SK-N-SH treated with all-trans-retinoic acid at 6 μM for 48 hours (cell line): ENCODE measurements around the gene ROMO1.
"Not testable (repeated sequence)": the region's sequence is repeated elsewhere in the genome, so short reads cannot be mapped to it uniquely, and the experiment has no call there.

ENCODE experiments used
- ATAC-seq: fragments of 200-7000 bp; cut with Tn5 transposase; 3 replicates; pipeline ENCODE4 v1.9.1; 2020; ENCODE audit warnings: mild to moderate bottlenecking, moderate library complexity
- ARNTL ChIP-seq: fragments of 450-650 bp; formaldehyde crosslinking; IDR thresholded peaks from 2 replicates; pipeline ENCODE4 v1.5.0; 2020; ENCODE audit warnings: low read depth, mild to moderate bottlenecking, moderate library complexity, borderline replicate concordance
- BACH2 ChIP-seq: fragments of 250-450 bp; sonication (Bioruptor Pico); IDR thresholded peaks from 2 replicates; pipeline ENCODE4 v1.9.0; 2021; ENCODE audit warnings: mild to moderate bottlenecking, borderline replicate concordance
- CREB5 ChIP-seq: fragments of 250-450 bp; sonication (Bioruptor Pico); IDR thresholded peaks from 2 replicates; pipeline ENCODE4 v1.5.1; 2020; ENCODE audit warnings: low read depth, mild to moderate bottlenecking, moderate library complexity
- CSDC2 ChIP-seq: fragments of 250-450 bp; sonication (Bioruptor Pico); IDR thresholded peaks from 2 replicates; pipeline ENCODE4 v1.5.0; 2020; ENCODE audit warnings: mild to moderate bottlenecking, moderate library complexity
- CSRNP3 ChIP-seq: fragments of 250-450 bp; sonication (Bioruptor Pico); IDR thresholded peaks from 2 replicates; pipeline ENCODE4 v1.5.1; 2021; ENCODE audit warnings: mild to moderate bottlenecking, moderate library complexity
- ESRRG ChIP-seq: fragments of 250-450 bp; sonication (Bioruptor Pico); IDR thresholded peaks from 2 replicates; pipeline ENCODE4 v1.6.1; 2021; ENCODE audit warnings: mild to moderate bottlenecking
- GLIS3 ChIP-seq: fragments of 250-450 bp; sonication (Bioruptor Pico); IDR thresholded peaks from 2 replicates; pipeline ENCODE4 v1.5.0; 2020; ENCODE audit warnings: mild to moderate bottlenecking, moderate library complexity
- ISL1 ChIP-seq: fragments of 250-450 bp; sonication (Bioruptor Pico); IDR thresholded peaks from 2 replicates; pipeline ENCODE4 v2.1.2; 2022; ENCODE audit warnings: mild to moderate bottlenecking, moderate library complexity
- OSR1 ChIP-seq: fragments of 250-450 bp; sonication (Bioruptor Pico); IDR thresholded peaks from 2 replicates; pipeline ENCODE4 v1.8.0; 2022; ENCODE audit warnings: moderate library complexity, mild to moderate bottlenecking, inconsistent platforms
- PATZ1 ChIP-seq: fragments of 250-450 bp; sonication (Bioruptor Pico); IDR thresholded peaks from 2 replicates; pipeline ENCODE4 v1.8.0; 2020; ENCODE audit warnings: mild to moderate bottlenecking, moderate library complexity, borderline replicate concordance
- POU6F1 ChIP-seq: fragments of 250-450 bp; sonication (Bioruptor Pico); IDR thresholded peaks from 2 replicates; pipeline ENCODE4 v1.8.0; 2021; ENCODE audit warnings: low read depth, mild to moderate bottlenecking, moderate library complexity, borderline replicate concordance
- PPARA ChIP-seq: fragments of 250-450 bp; sonication (Bioruptor Pico); IDR thresholded peaks from 2 replicates; pipeline ENCODE4 v1.5.0; 2020; ENCODE audit warnings: mild to moderate bottlenecking, borderline replicate concordance
- RARB ChIP-seq: fragments of 250-450 bp; sonication (Bioruptor Pico); IDR thresholded peaks from 2 replicates; pipeline ENCODE4 v1.8.0; 2021; ENCODE audit warnings: mild to moderate bottlenecking, moderate library complexity
- SNAI2 ChIP-seq: fragments of 250-450 bp; sonication (Bioruptor Pico); IDR thresholded peaks from 2 replicates; pipeline ENCODE4 v1.5.0; 2020; ENCODE audit warnings: mild to moderate bottlenecking, moderate library complexity
- TSHZ2 ChIP-seq: fragments of 250-450 bp; sonication (Bioruptor Pico); IDR thresholded peaks from 2 replicates; pipeline ENCODE4 v1.5.0; 2020; ENCODE audit warnings: mild to moderate bottlenecking, moderate library complexity
- ZC3H10 ChIP-seq: fragments of 250-450 bp; sonication (Bioruptor Pico); IDR thresholded peaks from 2 replicates; pipeline ENCODE4 v1.5.1; 2021; ENCODE audit warnings: mild to moderate bottlenecking, moderate library complexity
- ZFP3 ChIP-seq: fragments of 250-450 bp; sonication (Bioruptor Pico); IDR thresholded peaks from 2 replicates; pipeline ENCODE4 v1.5.0; 2020; ENCODE audit warnings: mild to moderate bottlenecking, moderate library complexity
- ZFP30 ChIP-seq: fragments of 450-650 bp; formaldehyde crosslinking; IDR thresholded peaks from 2 replicates; pipeline ENCODE4 v1.5.0; 2022; ENCODE audit warnings: mild to moderate bottlenecking, moderate library complexity
- ZNF565 ChIP-seq: fragments of 450-650 bp; formaldehyde crosslinking; conservative IDR thresholded peaks from 2 replicates; pipeline ENCODE4 v1.5.0; 2020; ENCODE audit warnings: low read depth, mild to moderate bottlenecking, moderate library complexity
- ZNF70 ChIP-seq: fragments of 450-650 bp; formaldehyde crosslinking; IDR thresholded peaks from 2 replicates; pipeline ENCODE4 v1.5.0; 2020; ENCODE audit warnings: mild to moderate bottlenecking, moderate library complexity
- ZNF8 ChIP-seq: fragments of 450-650 bp; formaldehyde crosslinking; IDR thresholded peaks from 2 replicates; pipeline ENCODE4 v1.5.0; 2020; ENCODE audit warnings: mild to moderate bottlenecking, moderate library complexity

Gene ROMO1

GRCh38 chr20:35711588-35712209 lies 12.5 kb downstream of the ROMO1 start:
- TF ChIP-seq PPARA (CRISPR knock-in tag) (no peak), PATZ1 (CRISPR knock-in tag) (no peak), TSHZ2 (CRISPR knock-in tag) (no peak), ZNF565 (CRISPR knock-in tag) (no peak), POU6F1 (CRISPR knock-in tag) (no peak), ZFP30 (CRISPR knock-in tag) (no peak), GLIS3 (no peak), ZC3H10 (CRISPR knock-in tag) (no peak), ESRRG (CRISPR knock-in tag) (no peak), CSRNP3 (CRISPR knock-in tag) (no peak), RARB (CRISPR knock-in tag) (no peak), CSDC2 (CRISPR knock-in tag) (no peak), ZNF8 (CRISPR knock-in tag) (no peak), OSR1 (CRISPR knock-in tag) (no peak), CREB5 (CRISPR knock-in tag) (no peak), ISL1 (CRISPR knock-in tag) (no peak)
- no peak for ATAC-seq

- ATAC-seq, result not testable (repeated sequence)
These were observed 13.9 kb downstream of the ROMO1 start for GRCh38 chr20:35713120-35713519.

GRCh38 chr20:35714127-35714526 lies 14.9 kb downstream of the ROMO1 start:
- ATAC-seq, result no peak
- TF ChIP-seq ZC3H10 (CRISPR knock-in tag), result no peak
- no peak for TF ChIP-seq SNAI2 (CRISPR knock-in tag)
- no peak for TF ChIP-seq RARB (CRISPR knock-in tag)
- TF ChIP-seq ZNF70 (CRISPR knock-in tag), result no peak
- TF ChIP-seq CREB5 (CRISPR knock-in tag), result no peak
- no peak for TF ChIP-seq PATZ1 (CRISPR knock-in tag)
- no peak for TF ChIP-seq OSR1 (CRISPR knock-in tag)
- TF ChIP-seq PPARA (CRISPR knock-in tag), result no peak
- TF ChIP-seq BACH2, result no peak
- no peak for TF ChIP-seq TSHZ2 (CRISPR knock-in tag)
- TF ChIP-seq ISL1 (CRISPR knock-in tag), result no peak
- no peak for TF ChIP-seq ZFP3 (CRISPR knock-in tag)
- no peak for TF ChIP-seq ARNTL
